Neural crest cell (in vitro differentiated cells): ENCODE results near the gene HNRNPLL. TPM values are rescaled to one million over a fixed set of nuclear protein-coding genes. Genes with fewer than 3 reads are reported as not detected.
"Not testable (repeated sequence)": the region's sequence is repeated elsewhere in the genome, so short reads cannot be mapped to it uniquely, and the experiment has no call there.

Source experiments
- DNase-seq: peaks from one replicate; pipeline ENCODE4 v3.0.0; 2021; ENCODE audit warnings: low read depth, mixed read lengths, low spot score
- H3K27ac Mint-ChIP-seq: one replicate; pipeline ENCODE4 v1.8.0; 2021; ENCODE audit warnings: mild to moderate bottlenecking, mixed read lengths; ENCODE audit not compliant: unreplicated experiment
- H3K27me3 Mint-ChIP-seq: 2 replicates; pipeline ENCODE4 v1.8.0; 2021; ENCODE audit warnings: low read depth, mild to moderate bottlenecking, mixed read lengths
- H3K36me3 Mint-ChIP-seq: 2 replicates; pipeline ENCODE4 v1.8.0; 2021; ENCODE audit warnings: low read depth, mild to moderate bottlenecking, mixed read lengths
- H3K4me1 Mint-ChIP-seq: 2 replicates; pipeline ENCODE4 v1.8.0; 2021; ENCODE audit warnings: mixed read lengths
- H3K4me3 Mint-ChIP-seq: one replicate; pipeline ENCODE4 v1.8.0; 2021; ENCODE audit warnings: mild to moderate bottlenecking, mixed read lengths
- H3K9me3 Mint-ChIP-seq: 2 replicates; pipeline ENCODE4 v1.8.0; 2021; ENCODE audit warnings: mixed read lengths
- total RNA-seq: library from RNA; stranded (reverse); gene quantifications from 2 replicates; pipeline ENCODE4 v1.2.1, GENCODE V29; 2021
- TF ChIP-seq, protein P1 (sequence below): fragments of 200-600 bp; sonication (generic); conservative IDR thresholded peaks from 2 replicates; pipeline ENCODE4 v1.5.0; 2021; ENCODE audit warnings: antibody characterized with exemption, mild to moderate bottlenecking

HNRNPLL gene
- total RNA-seq, 1 donor from 2014 or later: 79.9 TPM

DNA sequence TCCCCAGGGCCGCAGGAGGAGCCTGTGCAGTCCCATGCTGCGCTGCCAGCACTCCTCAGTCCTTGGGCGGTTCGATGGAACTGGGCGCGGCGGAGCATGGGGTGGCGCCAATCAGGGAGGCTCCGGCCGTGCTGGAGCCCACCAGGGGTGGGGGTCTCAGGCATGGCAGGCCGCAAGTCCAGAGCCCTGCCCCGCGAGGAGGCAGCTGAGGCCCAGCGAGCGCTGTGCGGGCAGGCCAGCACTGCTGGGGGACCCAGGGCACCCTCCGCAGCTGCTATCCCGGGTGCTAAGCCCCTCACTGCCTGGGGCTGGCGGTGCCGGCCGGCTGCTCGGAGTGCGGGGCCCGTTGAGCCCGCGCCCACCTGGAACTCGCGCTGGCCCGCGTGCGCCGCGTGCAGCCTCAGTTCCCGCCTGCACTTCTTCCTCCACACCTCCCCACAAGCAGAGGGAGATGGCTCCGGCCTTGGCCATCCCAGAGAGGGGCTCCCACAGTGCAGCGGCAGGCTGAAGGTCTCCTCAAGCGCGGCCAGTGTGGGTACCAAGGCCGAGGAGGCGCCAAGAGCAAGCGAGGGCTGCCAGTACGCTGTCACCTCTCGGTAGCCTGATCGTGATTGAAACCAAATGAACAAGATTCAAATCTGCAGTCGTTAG lies 40.4 kb upstream of the HNRNPLL start:
- Mint-ChIP-seq H3K27me3 (no peaks in the 10 kb centered on the region), H3K9me3 (peaks cover 6% of the 10 kb centered on the region), H3K4me3 (no peak overlapping the region), H3K4me1 (no peaks in the 10 kb centered on the region), H3K36me3 (peaks cover 3% of the 10 kb centered on the region), H3K27ac (no peak overlapping the region)
- TF ChIP-seq, protein P1, sequence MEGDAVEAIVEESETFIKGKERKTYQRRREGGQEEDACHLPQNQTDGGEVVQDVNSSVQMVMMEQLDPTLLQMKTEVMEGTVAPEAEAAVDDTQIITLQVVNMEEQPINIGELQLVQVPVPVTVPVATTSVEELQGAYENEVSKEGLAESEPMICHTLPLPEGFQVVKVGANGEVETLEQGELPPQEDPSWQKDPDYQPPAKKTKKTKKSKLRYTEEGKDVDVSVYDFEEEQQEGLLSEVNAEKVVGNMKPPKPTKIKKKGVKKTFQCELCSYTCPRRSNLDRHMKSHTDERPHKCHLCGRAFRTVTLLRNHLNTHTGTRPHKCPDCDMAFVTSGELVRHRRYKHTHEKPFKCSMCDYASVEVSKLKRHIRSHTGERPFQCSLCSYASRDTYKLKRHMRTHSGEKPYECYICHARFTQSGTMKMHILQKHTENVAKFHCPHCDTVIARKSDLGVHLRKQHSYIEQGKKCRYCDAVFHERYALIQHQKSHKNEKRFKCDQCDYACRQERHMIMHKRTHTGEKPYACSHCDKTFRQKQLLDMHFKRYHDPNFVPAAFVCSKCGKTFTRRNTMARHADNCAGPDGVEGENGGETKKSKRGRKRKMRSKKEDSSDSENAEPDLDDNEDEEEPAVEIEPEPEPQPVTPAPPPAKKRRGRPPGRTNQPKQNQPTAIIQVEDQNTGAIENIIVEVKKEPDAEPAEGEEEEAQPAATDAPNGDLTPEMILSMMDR: no peak
- no peak for DNase-seq

DNA sequence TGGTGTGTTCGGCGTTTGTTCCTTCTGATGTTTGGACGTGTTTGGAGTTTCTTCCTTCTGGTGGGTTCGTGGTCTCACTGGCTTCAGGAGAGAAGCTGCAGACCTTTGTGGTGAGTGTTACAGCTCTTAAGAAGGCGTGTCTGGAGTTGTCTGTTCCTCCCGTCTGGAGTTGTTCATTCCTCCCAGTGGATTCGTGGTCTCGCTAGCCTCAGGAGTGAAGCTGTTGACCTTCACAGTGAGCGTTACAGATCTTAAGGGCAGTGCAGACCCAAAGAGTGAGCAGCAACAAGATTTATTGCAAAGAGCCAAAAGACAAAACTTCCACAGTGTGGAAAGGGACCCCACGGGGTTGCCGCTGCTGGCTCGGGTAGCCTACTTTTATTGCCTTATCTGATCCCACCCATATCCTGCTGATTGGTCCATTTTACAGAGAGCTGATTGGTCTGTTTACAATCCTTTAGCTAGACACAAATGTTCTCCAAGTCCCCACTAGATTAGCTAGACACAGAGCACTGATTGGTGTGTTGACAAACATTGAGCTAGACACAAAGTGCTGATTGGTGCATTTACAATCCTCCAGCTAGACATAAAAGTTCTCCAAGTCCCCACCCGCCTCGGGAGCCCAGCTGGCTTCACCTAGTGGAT lies 39.8 kb upstream of the HNRNPLL start:
- H3K4me1 Mint-ChIP-seq, H3K9me3 Mint-ChIP-seq, H3K27ac Mint-ChIP-seq, DNase-seq, H3K27me3 Mint-ChIP-seq, H3K36me3 Mint-ChIP-seq, H3K4me3 Mint-ChIP-seq: not testable (repeated sequence)

DNA sequence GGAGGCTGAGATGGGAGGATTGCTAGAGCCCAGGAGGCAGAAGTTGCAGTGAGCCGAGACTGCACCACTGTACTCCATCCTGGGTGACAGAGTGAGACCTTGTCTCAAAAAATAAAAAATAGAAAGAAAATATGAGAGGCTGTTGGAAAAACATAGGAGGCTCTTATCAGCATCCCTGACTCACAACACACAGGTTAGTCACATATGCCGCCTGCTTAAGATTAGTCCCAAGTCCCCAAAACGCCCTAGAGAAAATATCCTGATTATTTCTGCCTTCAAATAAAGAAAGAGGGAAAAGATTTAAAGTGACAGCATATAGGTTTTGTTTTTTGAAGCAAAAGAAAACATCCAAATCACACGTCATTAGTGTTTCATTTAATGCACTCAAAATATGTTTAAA lies 33.3 kb upstream of the HNRNPLL start:
- no peak for DNase-seq
- Mint-ChIP-seq H3K27ac (no peak overlapping the region), H3K4me3 (no peak overlapping the region), H3K4me1 (no peaks in the 10 kb centered on the region), H3K36me3 (no peaks in the 10 kb centered on the region), H3K27me3 (no peaks in the 10 kb centered on the region), H3K9me3 (peaks cover 7% of the 10 kb centered on the region)
- TF ChIP-seq, protein P1: no peak

DNA sequence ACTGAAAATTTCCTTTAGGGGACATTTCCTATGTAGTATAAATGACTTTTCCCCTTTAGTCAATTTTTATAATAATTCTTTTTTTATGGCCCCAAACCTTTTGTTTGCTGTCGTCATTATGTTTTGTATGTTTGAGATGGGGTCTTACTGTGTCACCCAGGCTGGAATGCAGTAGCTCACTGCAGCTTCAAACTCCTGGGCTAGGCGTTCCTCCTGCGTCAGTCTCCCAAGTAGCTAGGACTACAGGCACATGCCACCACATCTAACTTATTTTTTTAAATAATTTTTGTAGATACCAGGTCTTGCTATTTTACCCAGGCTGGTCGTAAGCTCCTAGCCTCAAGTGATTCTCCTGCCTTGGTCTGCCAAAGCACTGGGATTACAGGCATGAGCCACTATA lies 32.4 kb upstream of the HNRNPLL start:
- H3K9me3 Mint-ChIP-seq: peaks cover 7% of the 10 kb centered on the region
- no peaks in the 10 kb centered on the region for H3K36me3 Mint-ChIP-seq
- no peaks in the 10 kb centered on the region for H3K4me1 Mint-ChIP-seq
- no peak for DNase-seq
- H3K27ac Mint-ChIP-seq: no peak overlapping the region
- H3K27me3 Mint-ChIP-seq: no peaks in the 10 kb centered on the region
- TF ChIP-seq, protein P1: no peak
- H3K4me3 Mint-ChIP-seq: no peak overlapping the region

DNA sequence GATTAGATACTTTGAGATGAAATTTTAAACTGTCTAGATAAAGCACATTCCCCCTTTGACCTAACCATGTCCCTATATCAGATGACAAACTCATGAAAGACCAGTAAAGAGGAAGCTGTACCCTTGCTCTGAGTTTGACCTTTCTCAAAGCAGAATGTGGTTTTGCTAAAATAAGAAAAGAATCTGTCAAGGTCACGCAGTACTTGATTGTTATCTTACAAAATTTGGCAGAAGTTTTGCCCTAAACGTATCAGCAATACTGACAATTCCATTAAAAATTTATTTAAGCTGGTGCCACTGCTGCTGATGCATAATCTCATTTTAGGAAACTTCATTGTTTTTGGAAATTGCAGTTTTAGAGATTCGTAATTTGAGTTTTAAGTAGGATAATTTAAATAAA lies 32.0 kb upstream of the HNRNPLL start:
- TF ChIP-seq, protein P1: no peak
- no peaks in the 10 kb centered on the region for H3K36me3 Mint-ChIP-seq

DNA sequence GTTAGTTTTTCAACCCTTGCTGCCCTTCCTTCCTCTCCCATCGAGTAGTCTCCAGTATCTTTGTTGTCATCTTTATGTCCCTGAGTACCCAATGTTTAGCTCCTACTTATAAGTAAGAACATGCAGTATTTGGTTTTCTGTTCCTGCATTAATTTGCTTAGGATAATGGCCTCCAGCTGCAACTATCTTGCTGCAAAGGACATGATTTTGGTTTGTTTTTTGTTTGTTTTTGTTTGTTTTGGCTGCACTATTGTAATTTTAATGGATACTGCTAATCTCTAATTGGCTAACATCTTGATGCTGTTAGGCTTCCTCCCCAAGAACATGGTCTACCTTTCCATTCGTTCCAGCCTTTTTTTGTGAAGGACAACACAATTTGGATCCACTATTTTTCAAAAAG lies 31.2 kb upstream of the HNRNPLL start:
- H3K4me1 Mint-ChIP-seq: no peaks in the 10 kb centered on the region
- H3K36me3 Mint-ChIP-seq: no peaks in the 10 kb centered on the region
- H3K27me3 Mint-ChIP-seq: no peaks in the 10 kb centered on the region
- TF ChIP-seq, protein P1: no peak
- DNase-seq: no peak
- H3K9me3 Mint-ChIP-seq: peaks cover 7% of the 10 kb centered on the region
- no peak overlapping the region for H3K27ac Mint-ChIP-seq
- no peak overlapping the region for H3K4me3 Mint-ChIP-seq

More for the DNA sequence above, 32.0 kb upstream of the HNRNPLL start:
- peaks cover 7% of the 10 kb centered on the region for H3K9me3 Mint-ChIP-seq
- no peaks in the 10 kb centered on the region for H3K4me1 Mint-ChIP-seq
- DNase-seq: no peak
- H3K4me3 Mint-ChIP-seq: no peak overlapping the region
- no peak overlapping the region for H3K27ac Mint-ChIP-seq
- H3K27me3 Mint-ChIP-seq: no peaks in the 10 kb centered on the region
